H9 (cell line): ENCODE measurements around the gene NPHP4. TPM values are rescaled to one million over a fixed set of nuclear protein-coding genes. Genes with fewer than 3 reads are reported as not detected.

ENCODE experiments used
- DNase-seq: peaks from one replicate; pipeline ENCODE4 v3.0.0-alpha.2; 2017
- H2AFZ ChIP-seq: one replicate; pipeline ENCODE4 v1.6.1; 2013; ENCODE audit warnings: mild to moderate bottlenecking, low read length, control low read depth, moderate library complexity
- H2AK5ac ChIP-seq: 2 replicates; pipeline ENCODE4 v1.6.1; 2013; ENCODE audit warnings: low read length, control low read depth, mixed read lengths; ENCODE audit not compliant: insufficient read length
- H2BK120ac ChIP-seq: one replicate; pipeline ENCODE4 v1.6.1; 2013; ENCODE audit warnings: low read depth, mild to moderate bottlenecking, low read length, control low read depth, inconsistent platforms; ENCODE audit not compliant: poor library complexity, severe bottlenecking
- H2BK12ac ChIP-seq: 2 replicates; pipeline ENCODE4 v1.6.1; 2013; ENCODE audit warnings: low read length, control low read depth, mixed read lengths, low read depth; ENCODE audit not compliant: insufficient read length
- H2BK15ac ChIP-seq: 2 replicates; pipeline ENCODE4 v1.6.1; 2013; ENCODE audit warnings: low read depth, low read length, control low read depth
- H2BK20ac ChIP-seq: one replicate; pipeline ENCODE4 v1.6.1; 2013; ENCODE audit warnings: low read depth, mild to moderate bottlenecking, low read length, control low read depth, inconsistent platforms; ENCODE audit not compliant: poor library complexity, severe bottlenecking
- H2BK5ac ChIP-seq: 2 replicates; pipeline ENCODE4 v1.6.1; 2013; ENCODE audit warnings: low read length, control low read depth, mixed read lengths; ENCODE audit not compliant: insufficient read length
- H3K14ac ChIP-seq: 2 replicates; pipeline ENCODE4 v1.6.1; 2013; ENCODE audit warnings: low read length, control low read depth; ENCODE audit not compliant: insufficient read depth
- H3K18ac ChIP-seq: 2 replicates; pipeline ENCODE4 v1.6.1; 2013; ENCODE audit warnings: low read depth, mild to moderate bottlenecking, mixed read lengths, low read length, control low read depth; ENCODE audit not compliant: insufficient read length
- H3K23ac ChIP-seq: 2 replicates; pipeline ENCODE4 v1.6.1; 2013; ENCODE audit warnings: low read length, control low read depth, mixed read lengths, low read depth; ENCODE audit not compliant: insufficient read length
- H3K23me2 ChIP-seq: 2 replicates; pipeline ENCODE4 v1.6.1; 2013; ENCODE audit warnings: low read depth, mild to moderate bottlenecking, mixed read lengths, low read length, control low read depth; ENCODE audit not compliant: insufficient read length, poor library complexity, severe bottlenecking
- H3K27ac ChIP-seq: 2 replicates; pipeline ENCODE4 v1.5.1; 2013; ENCODE audit warnings: low read length, control low read depth, mixed read lengths, low read depth; ENCODE audit not compliant: insufficient read length
- H3K27me3 ChIP-seq: 2 replicates; pipeline ENCODE4 v1.6.1; 2013; ENCODE audit warnings: low read length, control low read depth, inconsistent platforms; ENCODE audit not compliant: insufficient read depth
- H3K4ac ChIP-seq: 2 replicates; pipeline ENCODE4 v1.6.1; 2013; ENCODE audit warnings: low read depth, mild to moderate bottlenecking, control low read depth, inconsistent platforms, low read length, moderate library complexity
- H3K4me1 ChIP-seq: 2 replicates; pipeline ENCODE4 v1.6.1; 2013; ENCODE audit warnings: low read length, control low read depth, inconsistent platforms; ENCODE audit not compliant: insufficient read depth
- H3K4me2 ChIP-seq: 2 replicates; pipeline ENCODE4 v1.6.1; 2013; ENCODE audit warnings: low read length, control low read depth, mixed read lengths; ENCODE audit not compliant: insufficient read length, insufficient read depth
- H3K56ac ChIP-seq: 2 replicates; pipeline ENCODE4 v1.6.1; 2013; ENCODE audit warnings: low read depth, mild to moderate bottlenecking, mixed read lengths, low read length, control low read depth; ENCODE audit not compliant: insufficient read length
- H3K79me1 ChIP-seq: 2 replicates; pipeline ENCODE4 v1.6.1; 2013; ENCODE audit warnings: low read depth, mild to moderate bottlenecking, moderate library complexity, low read length, control low read depth, inconsistent platforms; ENCODE audit not compliant: insufficient read depth, poor library complexity, severe bottlenecking
- H3K79me2 ChIP-seq: 2 replicates; pipeline ENCODE4 v1.6.1; 2013; ENCODE audit warnings: low read length, control low read depth, inconsistent platforms; ENCODE audit not compliant: insufficient read depth
- H3K9ac ChIP-seq: 2 replicates; pipeline ENCODE4 v1.6.1; 2013; ENCODE audit warnings: low read length, control low read depth, mixed read lengths; ENCODE audit not compliant: insufficient read length; ENCODE audit errors: extremely low read depth
- H3K9me3 ChIP-seq: one replicate; pipeline ENCODE4 v1.6.1; 2013; ENCODE audit warnings: low read depth, low read length, inconsistent platforms; ENCODE audit not compliant: control insufficient read depth
- H3T11ph ChIP-seq: one replicate; pipeline ENCODE4 v1.6.1; 2013; ENCODE audit warnings: mild to moderate bottlenecking, low read length, control low read depth, inconsistent platforms
- H4K20me1 ChIP-seq: one replicate; pipeline ENCODE4 v1.6.1; 2013; ENCODE audit not compliant: control insufficient read depth, insufficient read length, insufficient read depth
- H4K5ac ChIP-seq: 2 replicates; pipeline ENCODE4 v1.6.1; 2013; ENCODE audit warnings: low read depth, mild to moderate bottlenecking, mixed read lengths, low read length, control low read depth; ENCODE audit not compliant: insufficient read length
- H4K8ac ChIP-seq: replicated peaks from 2 replicates; pipeline ENCODE4 v1.6.1; 2013; ENCODE audit warnings: low read length, control low read depth, mixed read lengths, low read depth; ENCODE audit not compliant: insufficient read length
- H4K91ac ChIP-seq: 2 replicates; pipeline ENCODE4 v1.6.1; 2013; ENCODE audit warnings: low read depth, mild to moderate bottlenecking, moderate library complexity, mixed read lengths, low read length, control low read depth; ENCODE audit not compliant: insufficient read length
- H3K27ac Mint-ChIP-seq, 3 experiments: 2 replicates in 2 of 3; 3 replicates in 1 of 3; pipeline ENCODE4 v1.8.0; 2020 to 2021; ENCODE audit warnings: mixed read lengths in 3 of 3, mild to moderate bottlenecking in 1 of 3, moderate library complexity in 1 of 3
- H3K27me3 Mint-ChIP-seq: 2 replicates; pipeline ENCODE4 v1.8.0; 2021; ENCODE audit warnings: low read depth, mild to moderate bottlenecking, moderate library complexity, mixed read lengths
- H3K36me3 Mint-ChIP-seq, 3 experiments: 2 replicates in 2 of 3; 3 replicates in 1 of 3; pipeline ENCODE4 v1.8.0; 2020 to 2021; ENCODE audit warnings: low read depth in 3 of 3, mixed read lengths in 3 of 3; ENCODE audit not compliant: insufficient read depth in 1 of 3
- H3K4me1 Mint-ChIP-seq, 2 experiments: 2 replicates each; pipeline ENCODE4 v1.8.0; 2020; ENCODE audit warnings: mixed read lengths in 2 of 2
- H3K4me3 Mint-ChIP-seq, 2 experiments: 2 replicates in 1 of 2; 3 replicates in 1 of 2; pipeline ENCODE4 v1.8.0; 2020 to 2021; ENCODE audit warnings: mild to moderate bottlenecking in 2 of 2, mixed read lengths in 2 of 2, moderate library complexity in 1 of 2
- H3K9me3 Mint-ChIP-seq, 2 experiments: 2 replicates in 1 of 2; 3 replicates in 1 of 2; pipeline ENCODE4 v1.8.0; 2020; ENCODE audit warnings: mild to moderate bottlenecking in 2 of 2, mixed read lengths in 2 of 2, moderate library complexity in 1 of 2
- WGBS: extraction: QIAGEN DNeasy Blood & Tissue Kit; methylation state at CpG from one replicate; pipeline ENCODE4 v1.1.7; 2013; ENCODE audit warnings: missing lambda C conversion rate, low lambda C conversion rate, mixed read lengths; ENCODE audit not compliant: insufficient read length; ENCODE audit errors: extremely low coverage; 5-methylcytosine and 5-hydroxymethylcytosine counted together
- long read RNA-seq: library from polyadenylated mRNA; unstranded; transcript quantifications from one replicate; pipeline ENCODE4 v2.0.0, GENCODE V29; 2020
- total RNA-seq: library from RNA; stranded (reverse); gene quantifications from 2 replicates; pipeline ENCODE4 v1.2.1, GENCODE V29; 2021
- TF ChIP-seq, protein P1 (sequence below): fragments of 200-600 bp; sonication (generic); conservative IDR thresholded peaks from 3 replicates; pipeline ENCODE4 v1.8.0; 2021; ENCODE audit warnings: antibody characterized with exemption, mild to moderate bottlenecking

The NPHP4 gene
- total RNA-seq = 14.3 and 17.6 TPM in 2 replicates
- long read RNA-seq, full-length matches to known transcripts = 2 of 72 reads
- long read RNA-seq, partial matches to known transcripts = 8 of 72 reads
- long read RNA-seq, other reads (novel, unspliced or antisense) = 62 of 72 reads

DNA sequence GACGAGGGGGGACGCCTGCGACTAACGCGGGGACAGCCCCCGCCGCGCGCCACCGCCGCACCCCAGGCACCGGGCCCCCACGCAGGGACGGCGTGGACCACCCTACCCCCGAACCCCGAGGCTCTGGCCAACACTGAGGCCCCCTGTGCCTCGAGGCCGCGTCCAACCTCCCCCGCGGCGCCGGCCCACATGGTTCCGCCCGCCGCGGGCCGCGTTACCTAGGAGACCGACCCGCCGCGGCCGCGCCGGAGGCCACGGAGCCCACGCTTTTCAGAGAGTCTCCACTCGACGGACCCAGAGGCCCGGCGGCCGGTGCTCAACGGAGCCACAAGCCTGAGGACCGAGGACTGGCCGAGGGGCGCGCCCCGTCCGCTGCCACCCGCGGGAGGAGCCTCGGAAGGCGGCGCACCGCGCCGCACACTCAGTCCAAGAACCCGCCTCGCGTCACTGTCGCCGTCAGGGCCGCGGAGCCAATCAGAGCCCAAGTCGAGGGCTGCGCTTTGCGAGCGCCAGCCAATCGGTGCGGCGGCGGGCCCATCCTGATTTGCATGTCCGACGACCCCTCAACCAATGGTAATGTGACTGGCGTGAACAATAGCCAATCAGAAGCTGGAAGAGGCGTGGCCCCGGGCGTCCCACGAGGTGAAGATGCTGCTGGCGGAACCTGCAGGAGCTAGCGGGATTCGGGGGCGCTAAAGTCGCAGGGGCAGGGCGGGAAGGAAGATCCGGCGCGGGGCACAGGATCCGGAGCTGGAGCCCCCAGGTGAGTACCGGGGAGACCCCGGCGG, at the start of gene NPHP4:
NPHP4 (minus strand) TSS at position 400 of the 788 bp plus-strand sequence. CDS start 6,136 bp downstream, outside the sequence.
- peak; percentile 100 for DNase-seq
- H3K4me1 Mint-ChIP-seq = peaks cover 22 to 29% of the 10 kb centered on the region in 2 experiments
- H4K8ac ChIP-seq = no peak within 1 kb of the TSS
- H2BK12ac ChIP-seq = no peak within 1 kb of the TSS
- H4K5ac ChIP-seq = no peak within 1 kb of the TSS
- peaks cover 14% of the 10 kb centered on the region for H3K23me2 ChIP-seq
- no peak within 1 kb of the TSS for H2BK15ac ChIP-seq
- H3T11ph ChIP-seq = no peak within 1 kb of the TSS
- H3K9ac ChIP-seq = no peak within 1 kb of the TSS
- H4K20me1 ChIP-seq = no peaks in the 10 kb centered on the region
- no CpG with 5 or more reads among the region's 94 CpGs for WGBS
- no peak within 1 kb of the TSS for H2BK5ac ChIP-seq
- H3K27me3 Mint-ChIP-seq = peaks cover 42% of the 10 kb centered on the region
- TF ChIP-seq, protein P1, sequence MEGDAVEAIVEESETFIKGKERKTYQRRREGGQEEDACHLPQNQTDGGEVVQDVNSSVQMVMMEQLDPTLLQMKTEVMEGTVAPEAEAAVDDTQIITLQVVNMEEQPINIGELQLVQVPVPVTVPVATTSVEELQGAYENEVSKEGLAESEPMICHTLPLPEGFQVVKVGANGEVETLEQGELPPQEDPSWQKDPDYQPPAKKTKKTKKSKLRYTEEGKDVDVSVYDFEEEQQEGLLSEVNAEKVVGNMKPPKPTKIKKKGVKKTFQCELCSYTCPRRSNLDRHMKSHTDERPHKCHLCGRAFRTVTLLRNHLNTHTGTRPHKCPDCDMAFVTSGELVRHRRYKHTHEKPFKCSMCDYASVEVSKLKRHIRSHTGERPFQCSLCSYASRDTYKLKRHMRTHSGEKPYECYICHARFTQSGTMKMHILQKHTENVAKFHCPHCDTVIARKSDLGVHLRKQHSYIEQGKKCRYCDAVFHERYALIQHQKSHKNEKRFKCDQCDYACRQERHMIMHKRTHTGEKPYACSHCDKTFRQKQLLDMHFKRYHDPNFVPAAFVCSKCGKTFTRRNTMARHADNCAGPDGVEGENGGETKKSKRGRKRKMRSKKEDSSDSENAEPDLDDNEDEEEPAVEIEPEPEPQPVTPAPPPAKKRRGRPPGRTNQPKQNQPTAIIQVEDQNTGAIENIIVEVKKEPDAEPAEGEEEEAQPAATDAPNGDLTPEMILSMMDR = no peak
- H3K27ac Mint-ChIP-seq = peak within 1 kb of the TSS in 2 of 3 experiments; percentile 30 to 55; a peak in 2 of 7 replicates
- no peaks in the 10 kb centered on the region for H3K79me1 ChIP-seq
- peak within 1 kb of the TSS; percentile 74; the same call in 1 of the 2 replicates for H3K14ac ChIP-seq
- peak within 1 kb of the TSS; percentile 71 for H3K4me2 ChIP-seq
- H3K9me3 Mint-ChIP-seq = no peaks in the 10 kb centered on the region
- H4K91ac ChIP-seq = no peak within 1 kb of the TSS
- peak within 1 kb of the TSS; percentile 75 to 93 for H3K4me3 Mint-ChIP-seq
- H3K27me3 ChIP-seq = no peaks in the 10 kb centered on the region; the same call in 1 of the 2 replicates
- no peak within 1 kb of the TSS for H2AFZ ChIP-seq
- no peaks in the 10 kb centered on the region for H3K9me3 ChIP-seq
- H3K23ac ChIP-seq = no peak within 1 kb of the TSS
- H3K18ac ChIP-seq = peak within 1 kb of the TSS; percentile 64
- H3K36me3 Mint-ChIP-seq = peaks cover 0 to 3% (median 3%) of the 10 kb centered on the region in 3 experiments; a peak in 2 of 7 replicates
- H3K79me2 ChIP-seq = 0 out of 2 replicates have a peak, but pooled peaks cover 2% of the 10 kb centered on the region
- H3K56ac ChIP-seq = no peak within 1 kb of the TSS
- no peak within 1 kb of the TSS for H2AK5ac ChIP-seq
- H2BK20ac ChIP-seq = no peak within 1 kb of the TSS
- no peak within 1 kb of the TSS for H2BK120ac ChIP-seq
- no peak within 1 kb of the TSS for H3K4ac ChIP-seq
- H3K4me1 ChIP-seq = no peaks in the 10 kb centered on the region
- H3K27ac ChIP-seq = no peak within 1 kb of the TSS
